HEK293T (cell line): Measurements from ENCODE around the gene EXOC7.
"Not testable (repeated sequence)": the region's sequence is repeated elsewhere in the genome, so short reads cannot be mapped to it uniquely, and the experiment has no call there.

Source experiments
- BHLHE40 ChIP-seq: fragments of 450-650 bp; IDR thresholded peaks from 2 replicates; pipeline ENCODE4 v1.6.1; 2016; ENCODE audit warnings: mild to moderate bottlenecking, moderate library complexity, borderline replicate concordance
- FOXK2 ChIP-seq: fragments of 450-650 bp; IDR thresholded peaks from 2 replicates; pipeline ENCODE4 v1.6.1; 2016; ENCODE audit warnings: mild to moderate bottlenecking
- L3MBTL2 ChIP-seq: fragments of 450-650 bp; conservative IDR thresholded peaks from 2 replicates; pipeline ENCODE4 v1.6.1; 2016; ENCODE audit warnings: mild to moderate bottlenecking
- NFRKB ChIP-seq: fragments of 450-650 bp; IDR thresholded peaks from 2 replicates; pipeline ENCODE4 v1.6.1; 2016; ENCODE audit warnings: mild to moderate bottlenecking, moderate library complexity
- PKNOX1 ChIP-seq: fragments of 450-650 bp; IDR thresholded peaks from 2 replicates; pipeline ENCODE4 v1.6.1; 2016
- SP1 ChIP-seq: fragments of 450-650 bp; IDR thresholded peaks from 2 replicates; pipeline ENCODE4 v1.6.1; 2017
- ZNF384 ChIP-seq: fragments of 450-650 bp; IDR thresholded peaks from 2 replicates; pipeline ENCODE4 v1.6.1; 2016

- TF ChIP-seq ZNF384, PKNOX1, NFRKB, BHLHE40, SP1, L3MBTL2, FOXK2: not testable (repeated sequence)
Measured at GRCh38 chr17:76042868-76043267, 60.7 kb downstream of the EXOC7 start.
